ENCODE results near the gene USH1C. TPM values are rescaled to one million over a fixed set of nuclear protein-coding genes. Genes with fewer than 3 reads are reported as not detected.

USH1C gene
- total and polyA plus RNA-seq, 2 of the 4 experiments (the other 2 are of a cell fraction): not detected

GRCh38 chr11:17468122-17468521 lies 76.1 kb downstream of the USH1C start:
- DNase-seq (no peak), ATAC-seq (ENCODE audit: low read depth) (no peak)
- H2BK5ac ChIP-seq (ENCODE audit: low read depth, low read length, poor library complexity, severe bottlenecking): no peak overlapping the region
- no peak overlapping the region for H2AK5ac ChIP-seq (ENCODE audit: low read depth, low read length)
- TF ChIP-seq FOS (IDR thresholded peaks at IDR 0.05; ENCODE audit: low read depth, low read length): no peak
- no peak for TF ChIP-seq MAZ (IDR thresholded peaks at IDR 0.05; ENCODE audit: borderline replicate concordance, low read depth, low read length)
- no peak for TF ChIP-seq CHD1 (IDR thresholded peaks at IDR 0.05; ENCODE audit: low read depth, low read length)
- no peak for TF ChIP-seq ELK1 (IDR thresholded peaks at IDR 0.05; ENCODE audit: borderline replicate concordance, low read depth, low read length)
- no peak for TF ChIP-seq CTCF (conservative IDR thresholded peaks at IDR 0.05; ENCODE audit: low read depth, low read length)
- TF ChIP-seq USF2 (IDR thresholded peaks at IDR 0.05; ENCODE audit: low read depth, low read length): no peak
- TF ChIP-seq RCOR1 (IDR thresholded peaks at IDR 0.05; ENCODE audit: insufficient replicate concordance, low read length): no peak
- TF ChIP-seq NFE2L2 (IDR thresholded peaks at IDR 0.05; ENCODE audit: low read depth, low read length): no peak
- no peak for TF ChIP-seq BHLHE40 (IDR thresholded peaks at IDR 0.05; ENCODE audit: low read depth, low read length)
- TF ChIP-seq MAFK (IDR thresholded peaks at IDR 0.05; ENCODE audit: low read depth, low read length): no peak
- no peak for TF ChIP-seq SMC3 (IDR thresholded peaks at IDR 0.05; ENCODE audit: low read depth, low read length)
- TF ChIP-seq POLR2A (IDR thresholded peaks at IDR 0.05; ENCODE audit: low read depth, low read length): no peak
- TF ChIP-seq CEBPB (IDR thresholded peaks at IDR 0.05; ENCODE audit: low read depth, low read length): no peak
- no peak for TF ChIP-seq RAD21 (IDR thresholded peaks at IDR 0.05; ENCODE audit: low read length)
- TF ChIP-seq RFX5 (IDR thresholded peaks at IDR 0.05; ENCODE audit: low read depth, low read length): no peak
- no peak for TF ChIP-seq MXI1 (IDR thresholded peaks at IDR 0.05; ENCODE audit: borderline replicate concordance, low read depth, low read length)
- in situ Hi-C loops (cut with MboI; ENCODE audit: low sequenced_read_pairs): no loop called here
- H3K9me3 ChIP-seq (ENCODE audit: control insufficient read depth, insufficient read depth, low read length): no peaks in the 10 kb centered on the region
- H3K18ac ChIP-seq (ENCODE audit: low read depth, low read length): no peak overlapping the region
- no CpG with 5 or more reads among the region's 4 CpGs for WGBS, 2 experiments (ENCODE audit: extremely low coverage in 2 of 2, insufficient read length in 1 of 2)
- no peak overlapping the region for H3K4me2 ChIP-seq (ENCODE audit: low read depth, low read length)
- H3K9me1 ChIP-seq (ENCODE audit: insufficient read depth, low read length): no peaks in the 10 kb centered on the region
- H3K79me1 ChIP-seq (ENCODE audit: low read depth in 1 of 2, low read length in 2 of 2): no peaks in the 10 kb centered on the region
- H3K27me3 ChIP-seq (ENCODE audit: control insufficient read depth, insufficient read depth, low read length): no peaks in the 10 kb centered on the region; the same call in 1 of the 2 replicates
- no peak overlapping the region for H4K8ac ChIP-seq (ENCODE audit: low read depth in 2 of 2, low read length in 2 of 2)
- no peaks in the 10 kb centered on the region for H3K4me1 ChIP-seq (ENCODE audit: control insufficient read depth, insufficient read depth, low read length)
- no peak overlapping the region for H2BK120ac ChIP-seq (ENCODE audit: low read depth, low read length)
- dilution Hi-C loops (cut with HindIII; ENCODE audit: low sequenced_read_pairs, unreplicated experiment): no loop called here
- H3K36me3 ChIP-seq (ENCODE audit: control insufficient read depth, insufficient read depth, low read length): no peaks in the 10 kb centered on the region
- H2AK9ac ChIP-seq (replicated peaks; ENCODE audit: low read depth, low read length, poor library complexity): no peak overlapping the region
- no peak overlapping the region for H4K5ac ChIP-seq (ENCODE audit: low read depth, low read length)
- H2BK15ac ChIP-seq (ENCODE audit: low read depth, low read length): no peak overlapping the region
- H3K4ac ChIP-seq (ENCODE audit: low read depth, low read length): no peak overlapping the region
- no peak overlapping the region for H2AFZ ChIP-seq (replicated peaks; ENCODE audit: low read length, poor library complexity)
- no peak overlapping the region for H4K91ac ChIP-seq (ENCODE audit: insufficient read depth, low read depth, low read length)
- H4K20me1 ChIP-seq (ENCODE audit: insufficient read depth, low read length): no peaks in the 10 kb centered on the region
- H3K14ac ChIP-seq (replicated peaks; ENCODE audit: low read depth, low read length): no peak overlapping the region
- H3K4me3 ChIP-seq (ENCODE audit: insufficient read depth, low read depth, low read length): no peak overlapping the region
- no TSS peak for BruUV-seq (replicated peaks)
- intact Hi-C loops (cut with micrococcal nuclease): no loop called here
- H3K23ac ChIP-seq (ENCODE audit: low read depth, low read length): no peak overlapping the region
- H2BK20ac ChIP-seq (ENCODE audit: low read depth, low read length): no peak overlapping the region
- POLR2A ChIA-PET (ENCODE audit: unreplicated experiment): no interaction called here
- CTCF ChIA-PET: no interaction called here
- H3K56ac ChIP-seq (ENCODE audit: extremely low read depth, insufficient read depth, low read length): no peak overlapping the region
- H3K9ac ChIP-seq (ENCODE audit: low read depth, low read length): no peak overlapping the region
- no peak overlapping the region for H3K27ac ChIP-seq (ENCODE audit: insufficient read depth, low read length)

Data from IMR-90 (cell line).